HEK293T (cell line): ENCODE results near the gene GHRHR.

Experiments
- BHLHE40 ChIP-seq: fragments of 450-650 bp; IDR thresholded peaks from 2 replicates; pipeline ENCODE4 v1.6.1; 2016; ENCODE audit warnings: mild to moderate bottlenecking, moderate library complexity, borderline replicate concordance
- ELF4 ChIP-seq: fragments of 450-650 bp; IDR thresholded peaks from 2 replicates; pipeline ENCODE4 v1.6.1; 2017; ENCODE audit warnings: antibody characterized with exemption
- FOXA1 ChIP-seq: fragments of 450-650 bp; IDR thresholded peaks from 2 replicates; pipeline ENCODE4 v1.6.1; 2016; ENCODE audit warnings: mild to moderate bottlenecking
- NFRKB ChIP-seq: fragments of 450-650 bp; IDR thresholded peaks from 2 replicates; pipeline ENCODE4 v1.6.1; 2016; ENCODE audit warnings: mild to moderate bottlenecking, moderate library complexity
- PKNOX1 ChIP-seq: fragments of 450-650 bp; IDR thresholded peaks from 2 replicates; pipeline ENCODE4 v1.6.1; 2016
- SP1 ChIP-seq: fragments of 450-650 bp; IDR thresholded peaks from 2 replicates; pipeline ENCODE4 v1.6.1; 2017
- SUZ12 ChIP-seq: fragments of 450-650 bp; IDR thresholded peaks from 2 replicates; pipeline ENCODE4 v1.6.1; 2016; ENCODE audit warnings: mild to moderate bottlenecking
- TARDBP ChIP-seq: fragments of 450-650 bp; IDR thresholded peaks from 2 replicates; pipeline ENCODE4 v1.6.1; 2016
- ZNF384 ChIP-seq: fragments of 450-650 bp; IDR thresholded peaks from 2 replicates; pipeline ENCODE4 v1.6.1; 2016

DNA sequence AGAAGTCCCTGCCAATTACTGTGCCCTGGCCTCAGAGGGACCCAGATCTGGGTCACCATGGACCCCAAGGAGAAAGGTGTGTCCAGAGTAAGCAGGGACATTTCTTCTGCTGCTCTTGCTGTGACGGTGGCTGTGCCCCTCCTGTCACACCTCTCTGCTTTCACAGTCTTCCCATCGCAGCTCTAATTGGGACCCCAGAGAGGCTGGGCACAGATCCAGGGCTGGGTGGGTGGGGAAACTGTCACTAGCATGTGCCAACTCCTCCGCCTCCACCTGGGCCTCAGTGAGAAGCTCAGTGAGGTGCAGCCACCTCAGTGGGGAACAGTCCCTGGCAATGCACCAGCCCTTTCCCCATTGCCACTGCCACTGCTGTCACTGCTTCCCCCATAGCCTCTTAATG lies 51.1 kb downstream of the GHRHR start:
- TF ChIP-seq NFRKB (no peak), ZNF384 (no peak), PKNOX1 (no peak), ELF4 (no peak), SP1 (no peak), TARDBP (no peak), BHLHE40 (no peak), SUZ12 (no peak), FOXA1 (no peak)
